SKM-1 (cell line): ENCODE data around the gene OR8U1.
"Not testable (repeated sequence)": the region's sequence is repeated elsewhere in the genome, so short reads cannot be mapped to it uniquely, and the experiment has no call there.

ENCODE experiments used
- DNase-seq: peaks from one replicate; lab custom pipeline; 2025; ENCODE audit not compliant: unreplicated experiment; lab: John Stamatoyannopoulos, UW

Gene OR8U1

DNA sequence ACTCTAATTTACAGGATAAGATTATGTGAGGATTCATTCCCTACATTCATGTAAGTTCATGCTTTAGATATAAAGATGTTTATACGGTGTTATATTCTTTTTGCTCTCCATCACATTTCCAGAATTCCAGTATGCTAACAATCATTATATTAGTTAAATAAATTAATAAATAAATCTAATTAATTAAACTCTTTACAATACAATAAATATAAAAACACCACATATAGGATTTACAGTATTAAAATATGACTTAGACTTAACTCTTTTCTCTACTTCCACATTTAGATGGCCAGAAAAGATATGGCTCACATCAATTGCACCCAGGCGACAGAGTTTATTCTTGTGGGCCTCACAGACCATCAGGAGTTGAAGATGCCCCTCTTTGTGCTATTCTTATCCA is at the start of gene OR8U1:
OR8U1 (plus strand) TSS at position 301 of the 400 bp plus-strand sequence; CDS start at position 301, 0 bp downstream.
- DNase-seq: no peak

DNA sequence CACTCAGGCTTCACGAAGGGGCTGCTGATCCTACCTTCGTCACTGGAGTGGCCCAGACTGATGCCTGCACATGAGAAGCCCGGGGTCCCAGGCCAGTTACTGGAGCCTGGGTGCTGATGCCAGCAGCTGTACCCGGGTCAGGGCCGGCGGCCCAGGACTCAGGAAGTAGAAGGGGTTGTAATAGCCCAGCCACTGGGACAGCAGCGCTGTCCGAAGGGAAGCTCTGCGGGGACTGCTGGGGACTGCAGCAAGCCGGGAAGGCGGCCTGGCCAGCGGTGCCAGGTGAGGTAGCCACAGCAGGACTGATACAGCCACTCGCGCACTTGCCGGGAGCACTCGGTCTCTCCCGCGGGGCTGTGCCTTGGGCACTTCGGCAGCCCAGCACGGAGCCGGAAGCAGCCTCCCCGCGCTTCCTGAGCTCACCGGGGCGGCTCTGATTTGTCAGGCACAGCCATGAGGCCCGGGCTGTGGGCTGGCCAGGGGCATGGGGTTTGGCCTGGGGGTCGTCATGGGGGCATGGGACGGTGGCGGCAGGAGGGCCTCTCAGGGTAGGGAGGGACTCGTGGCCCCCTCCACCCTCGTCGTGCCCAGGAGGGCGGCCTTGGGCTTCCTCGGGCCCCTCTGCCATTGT is 43.4 kb upstream of the OR8U1 start:
- DNase-seq: no peak

GRCh38 chr11:56333156-56333555 is 42.3 kb upstream of the OR8U1 start:
- DNase-seq: no peak

GRCh38 chr11:56340289-56340688 is 35.1 kb upstream of the OR8U1 start:
- DNase-seq: no peak

GRCh38 chr11:56345739-56346138 is 29.7 kb upstream of the OR8U1 start, which contains the start of gene OR8K1:
OR8K1 (plus strand) TSS chr11:56346039; CDS start chr11:56346039, 0 bp downstream.
- DNase-seq: no peak

GRCh38 chr11:56353991-56354390 is 21.4 kb upstream of the OR8U1 start, which contains the start of gene OR8J1:
OR8J1 (plus strand) TSS chr11:56354291; CDS start chr11:56360247, 5,956 bp downstream.
- no peak for DNase-seq

GRCh38 chr11:56380120-56380519 is 4.7 kb downstream of the OR8U1 start:
- DNase-seq: no peak

GRCh38 chr11:56394381-56394780 is 19.0 kb downstream of the OR8U1 start:
- no peak for DNase-seq

GRCh38 chr11:56396047-56396446 is 20.6 kb downstream of the OR8U1 start:
- DNase-seq: no peak

DNA sequence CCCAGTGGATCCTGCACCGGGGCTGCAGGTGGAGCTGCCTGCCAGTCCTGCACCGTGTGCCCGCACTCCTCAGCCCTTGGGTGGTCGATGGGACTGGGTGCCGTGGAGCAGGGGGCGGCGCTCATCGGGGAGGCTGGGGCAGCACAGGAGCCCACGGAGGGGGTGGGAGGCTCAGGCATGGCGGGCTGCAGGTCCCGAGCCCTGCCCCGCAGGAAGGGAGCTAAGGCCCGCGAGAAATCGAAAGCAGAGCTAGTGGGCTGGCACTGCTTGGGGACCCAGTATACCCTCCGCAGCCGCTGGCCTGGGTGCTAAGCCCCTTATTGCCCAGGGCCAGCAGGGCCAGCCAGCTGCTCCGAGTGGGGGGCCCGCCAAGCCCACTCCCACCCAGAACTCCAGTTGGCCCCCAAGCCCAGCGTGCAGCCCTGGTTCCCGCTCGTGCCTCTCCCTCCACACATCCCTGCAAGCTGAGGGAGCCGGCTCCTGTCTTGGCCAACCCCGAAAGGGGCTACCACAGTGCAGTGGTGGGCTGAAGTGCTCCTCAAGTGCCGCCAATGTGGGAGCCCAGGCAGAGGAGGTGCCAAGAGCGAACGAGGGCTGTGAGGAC is 26.5 kb downstream of the OR8U1 start:
- DNase-seq: not testable (repeated sequence)

DNA sequence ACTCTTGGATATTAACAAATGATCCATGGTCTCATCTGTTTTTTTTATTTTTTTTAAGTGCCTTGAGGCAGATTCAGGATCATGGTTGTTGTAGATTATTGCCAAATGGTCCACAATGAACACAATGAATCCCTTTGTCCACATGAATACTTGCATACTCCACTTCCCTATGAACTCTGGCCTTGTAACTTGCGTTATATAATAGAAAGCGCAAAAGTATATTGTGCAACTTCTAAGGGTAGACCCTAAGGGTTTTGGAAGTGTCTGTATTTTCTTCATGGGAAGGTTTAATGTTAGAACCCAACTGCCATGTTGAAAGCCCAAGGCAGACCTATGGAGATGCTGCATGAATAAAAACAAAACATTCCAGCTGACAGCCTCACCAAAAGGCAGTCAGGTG is 29.0 kb downstream of the OR8U1 start:
- DNase-seq: no peak

- no peak for DNase-seq
These were observed 35.4 kb downstream of the OR8U1 start for GRCh38 chr11:56410801-56411200.

DNA sequence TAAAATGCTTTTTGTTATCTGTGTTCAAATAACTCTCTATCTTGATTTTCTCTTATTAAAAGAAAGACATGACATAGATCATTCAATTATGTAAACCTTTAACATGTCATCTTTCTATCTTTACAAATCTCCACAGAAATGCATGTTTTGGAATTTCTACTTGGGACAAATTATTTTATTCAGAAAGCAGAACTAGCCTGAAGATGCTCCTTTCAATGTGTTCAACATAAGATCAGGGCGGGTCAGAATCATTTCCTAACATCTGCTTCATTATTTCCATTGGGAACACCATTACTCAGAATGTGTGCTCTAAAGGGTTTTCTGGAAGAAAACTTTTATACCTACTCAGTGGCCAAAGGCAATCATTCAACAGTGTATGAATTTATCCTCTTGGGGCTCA is 37.0 kb downstream of the OR8U1 start, which contains the start of gene OR5AL1:
OR5AL1 (plus strand) TSS at position 301 of the 400 bp plus-strand sequence.
- DNase-seq: no peak
